Prostate gland (tissue), 2 donors: ENCODE results near the gene OR13D1.

Experiments used
- CTCF ChIP-seq, 4 experiments: fragments of 200-600 bp in 2 of 4; fragments of 450-650 bp in 2 of 4; sonication (generic) in 2 of 4; IDR thresholded peaks; 1 replicate in 3 of 4; 2 replicates in 1 of 4; pipeline ENCODE4 v1.5.1; 2016 to 2019; ENCODE audit warnings: antibody characterized with exemption in 4 of 4, mild to moderate bottlenecking in 2 of 4, moderate library complexity in 2 of 4
- POLR2A ChIP-seq: fragments of 450-650 bp; IDR thresholded peaks from one replicate; pipeline ENCODE4 v1.6.1; 2016; ENCODE audit warnings: antibody characterized with exemption, mild to moderate bottlenecking
- POLR2AphosphoS5 ChIP-seq: sonication (generic); formaldehyde crosslinking; IDR thresholded peaks from one replicate; pipeline ENCODE4 v1.6.1; 2017; ENCODE audit warnings: antibody characterized with exemption

- TF ChIP-seq CTCF (IDR thresholded peaks at IDR 0.05) (no peak), POLR2A (no peak), POLR2AphosphoS5 (no peak)
Measured at GRCh38 chr9:104725014-104725413, 30.7 kb downstream of the OR13D1 start.
